ENCODE results near the gene STK32A.
A peak's percentile ranks its signal among the peaks of the same experiment; 100 is the strongest.

The STK32A gene

GRCh38 chr5:147346006-147346561 is 111.3 kb downstream of the STK32A start:
- TF ChIP-seq ZFX (IDR thresholded peaks at IDR 0.05): no peak
- TF ChIP-seq CTCF (conservative IDR thresholded peaks at IDR 0.05): peak; percentile 23
- H3K27ac ChIP-seq: no peak overlapping the region

- no peak overlapping the region for H3K27ac ChIP-seq
- no peak for TF ChIP-seq ZFX (IDR thresholded peaks at IDR 0.05)
- no peak for TF ChIP-seq CTCF (conservative IDR thresholded peaks at IDR 0.05)
Measured at GRCh38 chr5:147348046-147348445, 113.2 kb downstream of the STK32A start.

GRCh38 chr5:147348451-147348850 is 113.6 kb downstream of the STK32A start:
- no peak for TF ChIP-seq ZFX (IDR thresholded peaks at IDR 0.05)
- no peak for TF ChIP-seq CTCF (conservative IDR thresholded peaks at IDR 0.05)
- H3K27ac ChIP-seq: no peak overlapping the region

- no peak overlapping the region for H3K27ac ChIP-seq
- TF ChIP-seq ZFX (IDR thresholded peaks at IDR 0.05): no peak
- no peak for TF ChIP-seq CTCF (conservative IDR thresholded peaks at IDR 0.05)
Measured at GRCh38 chr5:147349241-147349640, 114.4 kb downstream of the STK32A start.

- H3K27ac ChIP-seq: no peak overlapping the region
- no peak for TF ChIP-seq ZFX (IDR thresholded peaks at IDR 0.05)
- no peak for TF ChIP-seq CTCF (conservative IDR thresholded peaks at IDR 0.05)
Measured at GRCh38 chr5:147359101-147359500, 124.3 kb downstream of the STK32A start.

GRCh38 chr5:147359581-147359980 is 124.8 kb downstream of the STK32A start:
- no peak overlapping the region for H3K27ac ChIP-seq
- TF ChIP-seq ZFX (IDR thresholded peaks at IDR 0.05) (no peak), CTCF (conservative IDR thresholded peaks at IDR 0.05) (no peak)

- H3K27ac ChIP-seq: no peak overlapping the region
- TF ChIP-seq ZFX (IDR thresholded peaks at IDR 0.05): no peak
- TF ChIP-seq CTCF (conservative IDR thresholded peaks at IDR 0.05): no peak
Measured at GRCh38 chr5:147360816-147361215, 126.0 kb downstream of the STK32A start.

Data from C4-2B (cell line).